GM19395 (cell line): ENCODE data around the gene CXCL13.
"Not testable (repeated sequence)": the region's sequence is repeated elsewhere in the genome, so short reads cannot be mapped to it uniquely, and the experiment has no call there.

ENCODE experiments used
- ATAC-seq: cut with Tn5 transposase; IDR thresholded peaks from one replicate; pipeline ENCODE4 v1.9.1; 2021; ENCODE audit warnings: mild to moderate bottlenecking, moderate library complexity; ENCODE audit not compliant: unreplicated experiment

Gene CXCL13

GRCh38 chr4:77600521-77601451 lies 4.8 kb upstream of the CXCL13 start:
- ATAC-seq, result peak; percentile 65

- no peak for ATAC-seq
Observed at GRCh38 chr4:77601614-77602187, 3.9 kb upstream of the CXCL13 start.

DNA sequence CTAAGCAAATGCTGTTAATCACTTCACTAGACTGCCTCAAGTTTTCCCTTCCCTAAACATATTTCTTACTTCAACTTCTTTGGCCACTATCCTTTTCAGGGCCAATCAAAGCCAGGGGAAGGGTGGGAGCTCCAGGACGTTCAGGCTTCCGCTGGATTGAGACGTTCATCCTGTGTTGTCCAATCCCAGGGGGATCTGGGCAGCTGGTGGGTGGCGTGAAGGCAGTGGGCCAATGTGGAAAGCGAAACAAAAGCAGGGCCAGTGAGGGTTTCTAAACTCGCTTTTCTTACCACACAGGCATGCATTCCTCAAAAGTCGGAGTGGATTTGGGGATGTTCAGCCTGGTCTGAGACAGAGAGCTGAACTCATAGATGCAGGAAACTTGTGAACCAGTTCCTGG lies 7.6 kb downstream of the CXCL13 start:
- no peak for ATAC-seq

DNA sequence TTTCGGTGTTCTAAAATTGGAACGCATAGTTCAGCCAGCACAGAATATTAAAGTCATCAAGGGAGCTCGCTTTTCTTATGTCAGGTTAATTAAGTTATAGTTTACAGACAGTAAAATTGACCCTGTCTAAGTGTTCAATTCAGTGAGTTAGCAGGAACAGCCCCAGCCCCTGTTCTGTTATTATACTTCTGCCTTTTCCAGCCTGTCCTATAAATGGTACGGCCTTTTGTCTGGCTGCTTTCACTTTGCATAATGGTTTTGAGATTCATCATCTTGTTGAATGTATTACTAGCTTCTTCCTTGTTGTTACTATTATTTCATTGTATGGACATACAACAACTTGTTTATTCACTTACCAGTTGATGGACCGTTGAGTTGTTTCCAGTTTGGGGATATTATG lies 9.5 kb downstream of the CXCL13 start:
- ATAC-seq, result no peak

GRCh38 chr4:77617203-77617602 lies 11.6 kb downstream of the CXCL13 start:
- ATAC-seq, result no peak

GRCh38 chr4:77618383-77619241 lies 13.0 kb downstream of the CXCL13 start:
- peak; percentile 98 for ATAC-seq

DNA sequence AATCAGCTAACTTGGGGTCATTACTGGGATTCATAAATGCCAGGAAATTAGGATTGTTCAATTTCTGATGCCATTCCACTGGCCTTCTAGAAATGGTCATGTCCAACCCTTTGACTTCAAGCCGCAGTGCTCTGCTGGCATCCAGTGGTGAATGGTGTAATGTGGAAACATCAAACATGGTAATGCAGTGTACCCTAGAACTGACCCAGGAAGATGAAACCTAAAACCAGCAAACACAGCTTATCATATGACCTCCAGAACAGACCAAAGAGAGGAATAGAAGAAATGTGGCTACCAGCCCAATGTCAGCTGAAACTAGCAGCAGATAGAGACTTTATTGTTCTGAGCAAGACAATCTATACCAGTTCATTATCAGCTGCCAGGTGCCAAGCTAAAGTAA lies 13.8 kb downstream of the CXCL13 start:
- ATAC-seq, result no peak

- no peak for ATAC-seq
Observed at GRCh38 chr4:77621254-77621653, 15.6 kb downstream of the CXCL13 start.

GRCh38 chr4:77623091-77623490 lies 17.5 kb downstream of the CXCL13 start:
- ATAC-seq, result no peak

- ATAC-seq, result no peak
Observed at GRCh38 chr4:77624213-77624612, 18.6 kb downstream of the CXCL13 start.

DNA sequence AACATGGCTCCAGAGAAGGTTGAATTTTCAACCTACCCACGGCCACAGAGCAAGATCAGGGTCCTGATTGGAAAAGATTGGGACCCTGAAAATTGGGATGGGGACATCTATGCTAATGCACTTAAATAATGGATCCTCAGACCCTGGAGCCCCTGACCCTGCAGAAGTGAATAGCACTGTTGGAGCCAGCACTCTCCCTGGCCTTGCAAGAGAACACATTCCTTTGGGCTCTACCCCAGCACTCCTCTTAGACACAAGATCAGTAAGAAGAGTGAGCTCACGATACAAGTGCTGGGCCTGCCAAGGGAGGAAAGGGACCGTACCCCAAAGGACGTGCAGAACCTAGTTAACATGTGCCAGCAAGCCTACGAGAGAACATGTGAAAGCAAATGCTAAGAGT lies 19.9 kb downstream of the CXCL13 start:
- no peak for ATAC-seq

- ATAC-seq, result peak; percentile 92
Observed at GRCh38 chr4:77629885-77630284, 24.3 kb downstream of the CXCL13 start.

- ATAC-seq, result no peak
Observed at GRCh38 chr4:77631276-77631675, 25.7 kb downstream of the CXCL13 start.

DNA sequence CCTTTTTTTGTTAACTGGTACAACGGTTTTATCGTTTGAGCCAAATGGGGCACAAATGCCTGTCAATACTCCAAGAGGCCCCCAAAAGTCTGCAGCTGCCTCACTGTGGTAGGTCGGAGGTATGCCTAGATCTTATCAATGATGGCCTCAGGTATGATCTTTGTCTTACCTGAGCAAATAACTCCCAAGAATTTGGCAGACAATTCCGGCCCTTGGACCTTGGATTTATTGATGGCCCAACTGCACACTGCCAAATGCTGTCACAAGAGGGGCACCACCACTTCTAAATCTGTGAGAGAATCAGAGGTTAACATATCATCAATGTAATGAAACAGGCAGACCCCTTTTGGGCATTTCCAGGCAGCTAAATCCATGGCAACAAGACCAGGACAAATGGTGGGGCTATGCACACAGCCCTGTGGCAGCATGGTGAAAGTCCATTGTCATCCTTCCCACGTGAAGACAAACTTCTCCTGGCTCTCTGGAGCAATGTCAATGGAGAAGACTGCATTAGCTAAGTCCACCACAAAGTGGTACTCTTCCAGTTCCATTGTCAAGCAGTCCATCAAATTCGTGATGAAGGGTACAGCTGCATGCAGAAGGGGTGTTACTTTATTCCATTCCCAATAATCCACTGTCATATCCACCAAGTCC lies 28.6 kb downstream of the CXCL13 start:
- no peak for ATAC-seq

DNA sequence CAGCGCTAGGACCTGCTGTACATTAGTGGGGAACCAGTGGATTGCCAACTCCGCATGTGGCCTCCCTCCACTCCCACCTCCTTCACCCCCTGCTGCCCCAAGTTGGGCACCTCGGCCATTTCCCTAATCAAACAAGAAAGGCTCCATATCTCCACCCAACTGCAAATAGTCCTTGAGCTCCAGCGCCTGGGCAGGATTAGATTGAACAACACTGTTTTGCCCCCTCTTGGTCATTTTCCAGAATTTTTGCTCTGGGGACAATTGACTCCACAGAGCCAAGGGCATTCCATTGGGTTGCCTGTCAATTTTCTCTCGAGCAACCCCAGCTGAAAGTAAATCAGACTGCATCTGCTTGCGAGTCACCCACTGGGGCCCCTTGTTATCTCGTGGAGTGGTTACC lies 29.6 kb downstream of the CXCL13 start:
- ATAC-seq, result no peak

DNA sequence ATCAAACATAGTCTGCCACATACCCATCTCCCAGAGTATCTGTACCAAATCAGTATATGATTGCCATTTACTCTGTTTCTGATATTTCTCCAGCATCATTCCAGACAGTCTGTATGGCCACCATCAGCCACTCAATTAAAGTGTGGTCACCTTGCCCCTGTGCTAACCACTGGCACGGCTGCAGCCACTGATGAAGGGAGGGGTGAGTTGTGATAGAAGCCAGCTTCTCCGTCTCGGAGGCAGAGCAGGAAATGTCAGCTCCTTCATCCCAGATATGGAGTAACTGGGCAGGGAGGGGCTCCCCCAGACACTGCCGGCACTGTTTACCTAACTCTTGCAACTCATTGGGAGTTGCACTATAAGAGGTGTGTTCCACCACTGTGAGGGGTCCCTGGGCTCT lies 30.3 kb downstream of the CXCL13 start:
- no peak for ATAC-seq

GRCh38 chr4:77636902-77637301 lies 31.3 kb downstream of the CXCL13 start:
- ATAC-seq, result no peak

- not testable (repeated sequence) for ATAC-seq
Observed at GRCh38 chr4:77644069-77644468, 38.4 kb downstream of the CXCL13 start.

- ATAC-seq, result no peak
Observed at GRCh38 chr4:77650787-77651186, 45.2 kb downstream of the CXCL13 start.

DNA sequence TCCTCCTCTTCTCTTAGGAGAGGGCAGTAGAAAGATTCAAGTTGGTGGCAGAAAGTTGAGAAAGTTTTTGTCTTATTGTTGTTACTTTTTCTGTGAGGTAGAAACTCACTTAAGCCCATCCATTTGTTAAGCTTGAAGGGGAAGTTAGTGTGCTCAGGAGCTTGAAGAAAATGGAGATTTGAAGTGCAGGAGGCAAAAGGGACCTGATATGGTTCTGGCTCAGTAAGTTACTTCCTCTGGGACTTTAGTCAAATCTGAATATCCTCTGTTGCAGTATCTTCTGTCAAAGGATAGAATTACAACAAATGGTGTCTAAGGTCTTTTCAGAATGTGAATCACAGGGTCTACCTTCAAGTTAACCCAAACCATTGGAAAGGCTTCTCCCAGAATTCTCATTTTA lies 46.2 kb downstream of the CXCL13 start:
- no peak for ATAC-seq
